Thyroid gland (tissue), 4 donors: Measurements from ENCODE around the gene ANKRD39.

Experiments used
- POLR2A ChIP-seq, 2 donors: fragments of 450-650 bp; IDR thresholded peaks; one replicate each; pipeline ENCODE4 v1.6.1; 2017; ENCODE audit warnings: antibody characterized with exemption in 2 of 2, mild to moderate bottlenecking in 2 of 2, moderate library complexity in 1 of 2
- TF ChIP-seq, protein P1 (sequence below), 6 experiments: fragments of 200-600 bp in 3 of 6; fragments of 450-650 bp in 3 of 6; sonication (generic) in 3 of 6; IDR thresholded peaks; one replicate each; pipeline ENCODE4 v1.5.1; 2016 to 2019; ENCODE audit warnings: antibody characterized with exemption in 6 of 6, mild to moderate bottlenecking in 2 of 6, inconsistent platforms in 1 of 6, moderate library complexity in 1 of 6

- TF ChIP-seq, protein P1, sequence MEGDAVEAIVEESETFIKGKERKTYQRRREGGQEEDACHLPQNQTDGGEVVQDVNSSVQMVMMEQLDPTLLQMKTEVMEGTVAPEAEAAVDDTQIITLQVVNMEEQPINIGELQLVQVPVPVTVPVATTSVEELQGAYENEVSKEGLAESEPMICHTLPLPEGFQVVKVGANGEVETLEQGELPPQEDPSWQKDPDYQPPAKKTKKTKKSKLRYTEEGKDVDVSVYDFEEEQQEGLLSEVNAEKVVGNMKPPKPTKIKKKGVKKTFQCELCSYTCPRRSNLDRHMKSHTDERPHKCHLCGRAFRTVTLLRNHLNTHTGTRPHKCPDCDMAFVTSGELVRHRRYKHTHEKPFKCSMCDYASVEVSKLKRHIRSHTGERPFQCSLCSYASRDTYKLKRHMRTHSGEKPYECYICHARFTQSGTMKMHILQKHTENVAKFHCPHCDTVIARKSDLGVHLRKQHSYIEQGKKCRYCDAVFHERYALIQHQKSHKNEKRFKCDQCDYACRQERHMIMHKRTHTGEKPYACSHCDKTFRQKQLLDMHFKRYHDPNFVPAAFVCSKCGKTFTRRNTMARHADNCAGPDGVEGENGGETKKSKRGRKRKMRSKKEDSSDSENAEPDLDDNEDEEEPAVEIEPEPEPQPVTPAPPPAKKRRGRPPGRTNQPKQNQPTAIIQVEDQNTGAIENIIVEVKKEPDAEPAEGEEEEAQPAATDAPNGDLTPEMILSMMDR (IDR thresholded peaks at IDR 0.05): peak in 5 of 6 experiments; percentile 31 to 63 (median 45)
- TF ChIP-seq POLR2A (IDR thresholded peaks at IDR 0.05): peak in 1 of 2 donors; percentile 52
These were observed 10.9 kb upstream of the ANKRD39 start for GRCh38 chr2:96868555-96869280.
